Measurements from ENCODE around the gene SLC35B2.
A peak's percentile ranks its signal among the peaks of the same experiment; 100 is the strongest.

SLC35B2 gene

DNA sequence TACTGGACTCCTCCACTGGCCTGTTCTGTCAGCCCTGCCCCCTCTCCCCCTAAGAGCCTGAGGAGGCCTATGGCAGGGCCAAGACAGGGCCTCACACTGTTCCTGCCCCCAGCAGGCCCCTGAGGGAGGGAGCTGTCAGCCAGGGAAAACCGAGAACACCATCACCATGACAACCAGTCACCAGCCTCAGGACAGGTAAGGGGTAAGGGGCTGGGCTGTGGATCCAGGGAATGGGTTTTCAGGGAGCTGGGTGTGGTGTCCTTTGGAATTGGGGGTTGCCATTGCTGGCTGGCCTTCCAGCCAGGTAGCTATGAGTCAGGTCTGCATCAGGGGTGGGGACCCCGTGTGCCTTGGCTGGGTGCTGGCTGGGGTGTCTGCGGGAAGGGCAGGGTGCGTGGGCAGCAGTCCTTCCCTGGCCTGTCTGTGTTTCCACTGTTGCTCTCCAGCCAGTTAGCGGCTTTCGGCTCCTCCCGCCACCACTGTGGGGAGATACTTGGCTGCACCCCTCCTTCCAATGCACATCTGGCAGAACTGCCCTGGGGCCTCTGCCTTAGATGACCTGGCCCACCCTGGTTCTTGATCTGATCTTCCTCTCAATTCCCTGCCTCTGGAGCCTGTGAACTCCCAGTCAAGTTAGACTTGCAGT lies 30.1 kb downstream of the SLC35B2 start:
- Histone ChIP-seq H3K4me3 (ENCODE audit: low read length) (no peak overlapping the region), H3K9me3 (ENCODE audit: low read length) (no peaks in the 10 kb centered on the region), H3K36me3 (ENCODE audit: insufficient read depth, low read length) (peaks cover 26% of the 10 kb centered on the region), H2AFZ (ENCODE audit: low read depth, low read length) (no peak overlapping the region), H3K4me1 (ENCODE audit: insufficient read depth, low read length) (peaks cover 38% of the 10 kb centered on the region), H3K27me3 (ENCODE audit: insufficient read depth, low read length) (no peaks in the 10 kb centered on the region)

DNA sequence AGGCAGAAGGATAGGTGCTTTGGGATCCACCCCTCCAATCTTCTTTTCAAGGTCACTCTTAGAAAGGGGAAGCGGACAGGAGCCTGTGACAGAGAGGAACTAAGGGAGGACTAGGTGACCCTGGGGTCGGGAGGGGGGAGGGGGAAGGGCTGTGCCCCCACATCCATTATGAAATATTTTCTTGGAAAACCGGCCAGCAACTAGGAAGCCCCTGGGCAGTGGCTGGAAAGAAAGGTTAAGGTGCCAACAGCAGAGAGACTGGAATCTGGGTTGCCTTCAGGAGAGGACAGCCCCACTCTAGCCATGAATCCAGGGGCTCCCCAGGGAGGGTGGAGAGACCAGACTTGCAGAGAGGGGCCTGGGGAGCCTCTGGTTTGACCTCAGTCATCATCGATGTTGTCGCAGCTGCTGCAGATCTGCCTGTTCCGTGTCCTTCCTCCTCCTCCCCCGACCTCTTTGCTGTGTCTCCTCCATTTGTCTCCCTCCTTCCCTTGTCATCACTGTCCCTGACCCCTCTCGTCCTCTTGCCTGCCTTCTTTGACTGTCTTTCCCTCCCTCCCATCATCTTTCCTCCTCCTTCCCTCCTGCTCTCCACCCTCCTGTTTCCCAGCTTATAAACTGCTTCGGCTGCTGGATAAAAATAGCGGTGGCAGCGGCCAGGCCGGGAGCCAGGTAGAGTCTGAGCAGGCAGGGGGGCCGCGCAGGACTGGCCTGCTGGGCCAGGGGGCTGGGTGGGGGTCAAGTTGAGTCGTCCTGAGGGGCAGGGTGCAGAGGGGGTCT lies 30.8 kb downstream of the SLC35B2 start:
- Histone ChIP-seq H3K27me3 (ENCODE audit: insufficient read depth, low read length) (no peaks in the 10 kb centered on the region), H3K4me3 (ENCODE audit: low read length) (no peak overlapping the region), H3K4me1 (ENCODE audit: insufficient read depth, low read length) (peaks cover 43% of the 10 kb centered on the region), H3K36me3 (ENCODE audit: insufficient read depth, low read length) (peaks cover 19% of the 10 kb centered on the region), H2AFZ (ENCODE audit: low read depth, low read length) (no peak overlapping the region), H3K9me3 (ENCODE audit: low read length) (no peaks in the 10 kb centered on the region)

DNA sequence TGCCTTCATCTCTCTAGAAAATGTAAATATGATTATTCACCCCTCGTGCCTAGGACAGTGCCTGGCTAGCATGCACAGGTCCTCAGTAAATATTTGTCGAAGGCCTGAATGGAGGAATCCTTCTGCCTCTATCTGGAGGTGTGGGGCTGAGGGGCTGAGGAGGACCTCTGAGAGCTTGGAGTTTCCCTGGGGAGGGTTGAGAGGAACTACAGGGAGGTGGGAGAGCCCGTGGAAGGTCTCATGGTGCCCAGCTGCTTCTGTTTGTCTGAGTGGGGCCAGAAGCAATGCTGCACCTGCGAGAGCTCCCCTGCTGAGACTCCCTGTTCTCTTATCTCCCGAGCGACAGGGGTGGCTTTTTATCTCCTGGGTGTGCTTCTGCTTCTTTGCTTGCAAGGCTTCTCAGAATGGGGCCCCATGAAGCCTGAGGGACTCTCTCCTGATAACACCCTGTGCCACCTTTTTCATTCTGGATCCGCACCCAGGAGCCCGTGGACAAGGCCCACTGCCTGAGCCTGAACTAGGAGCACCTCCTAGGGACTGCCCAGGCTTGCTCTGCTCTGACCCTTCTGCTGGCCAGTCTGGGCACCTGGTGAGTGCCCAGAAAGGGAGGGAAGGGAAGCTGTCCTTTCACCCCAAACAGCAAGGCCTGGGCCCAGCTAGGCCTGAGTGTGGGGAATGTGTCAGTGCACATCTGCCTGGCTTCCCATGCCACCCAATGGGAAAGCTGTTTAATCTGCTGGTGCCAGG lies 31.6 kb downstream of the SLC35B2 start:
- no peaks in the 10 kb centered on the region for H3K27me3 ChIP-seq (ENCODE audit: insufficient read depth, low read length)
- peaks cover 44% of the 10 kb centered on the region for H3K4me1 ChIP-seq (ENCODE audit: insufficient read depth, low read length)
- no peak overlapping the region for H2AFZ ChIP-seq (ENCODE audit: low read depth, low read length)
- no peak overlapping the region for H3K4me3 ChIP-seq (ENCODE audit: low read length)
- H3K9me3 ChIP-seq (ENCODE audit: low read length): no peaks in the 10 kb centered on the region
- peaks cover 16% of the 10 kb centered on the region for H3K36me3 ChIP-seq (ENCODE audit: insufficient read depth, low read length)

DNA sequence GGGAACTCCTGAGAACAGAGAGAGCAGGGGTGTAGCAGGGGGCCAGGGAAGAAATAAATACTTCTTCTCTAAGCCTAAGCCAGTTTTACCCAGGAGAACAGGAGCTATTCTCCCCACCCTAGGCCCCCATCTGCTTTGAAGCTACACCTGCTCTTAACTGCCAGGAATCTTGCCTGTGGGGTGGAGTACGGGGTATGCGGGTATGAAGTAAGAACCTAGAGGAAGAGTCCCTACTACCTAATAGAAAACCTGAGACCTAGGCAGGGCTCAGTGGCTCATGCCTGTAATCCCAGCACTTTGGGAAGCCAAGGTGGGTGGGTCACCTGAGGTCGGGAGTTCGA lies 32.4 kb downstream of the SLC35B2 start:
- peaks cover 46% of the 10 kb centered on the region for H3K4me1 ChIP-seq (ENCODE audit: insufficient read depth, low read length)
- H2AFZ ChIP-seq (ENCODE audit: low read depth, low read length): no peak overlapping the region
- H3K36me3 ChIP-seq (ENCODE audit: insufficient read depth, low read length): peaks cover 12% of the 10 kb centered on the region
- H3K27me3 ChIP-seq (ENCODE audit: insufficient read depth, low read length): no peaks in the 10 kb centered on the region
- H3K4me3 ChIP-seq (ENCODE audit: low read length): peak overlapping the region; percentile 45
- H3K9me3 ChIP-seq (ENCODE audit: low read length): no peaks in the 10 kb centered on the region

DNA sequence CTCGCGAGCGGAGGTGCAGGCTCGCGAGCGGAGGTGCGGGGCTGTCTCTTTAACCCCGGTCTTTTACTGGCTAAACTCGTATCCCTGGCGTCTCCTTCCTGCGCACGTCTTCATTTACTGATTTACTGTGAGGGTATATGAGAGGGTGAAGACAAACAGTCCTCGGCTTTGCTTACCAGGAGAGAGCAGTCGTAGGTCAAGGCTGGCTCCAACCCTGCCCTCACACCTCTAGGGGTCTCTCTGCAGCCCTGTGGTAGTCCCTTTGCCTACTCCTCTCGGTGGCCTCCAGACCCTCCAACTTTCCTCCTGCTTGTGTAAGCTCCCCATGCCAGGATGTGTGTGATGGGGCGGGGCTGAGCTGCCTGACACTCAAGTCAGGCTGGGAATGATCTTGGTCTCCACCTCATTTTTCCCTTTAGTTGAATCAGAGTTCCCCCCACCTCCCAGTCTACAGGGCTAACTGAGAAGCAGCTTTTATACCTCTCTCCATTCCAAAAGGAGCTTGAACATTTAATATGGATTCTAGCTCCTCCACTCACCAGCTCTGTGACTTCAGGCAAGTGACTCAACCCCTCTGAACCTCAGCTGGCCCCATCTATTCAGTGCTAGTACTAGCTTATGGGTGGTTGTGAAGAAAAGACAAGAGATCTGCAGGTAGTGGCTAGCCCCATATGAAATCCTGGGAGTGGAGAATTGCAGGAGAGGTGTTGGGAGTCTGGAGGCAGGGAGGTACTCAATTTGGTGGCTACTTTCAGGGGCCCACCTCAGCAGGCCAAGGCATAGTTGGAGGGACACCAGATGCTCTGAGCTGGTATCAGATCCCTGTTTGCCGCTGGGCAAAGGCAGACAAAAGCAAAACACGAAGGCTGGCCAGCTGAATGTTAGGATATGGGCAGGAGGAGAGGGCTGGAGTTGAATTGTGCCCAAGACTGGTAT lies 33.0 kb downstream of the SLC35B2 start:
- peaks cover 48% of the 10 kb centered on the region for H3K4me1 ChIP-seq (ENCODE audit: insufficient read depth, low read length)
- peak overlapping the region; percentile 12 for H2AFZ ChIP-seq (ENCODE audit: low read depth, low read length)
- peaks cover 6% of the 10 kb centered on the region for H3K36me3 ChIP-seq (ENCODE audit: insufficient read depth, low read length)
- H3K4me3 ChIP-seq (ENCODE audit: low read length): peak overlapping the region; percentile 45
- no peaks in the 10 kb centered on the region for H3K9me3 ChIP-seq (ENCODE audit: low read length)
- H3K27me3 ChIP-seq (ENCODE audit: insufficient read depth, low read length): no peaks in the 10 kb centered on the region

DNA sequence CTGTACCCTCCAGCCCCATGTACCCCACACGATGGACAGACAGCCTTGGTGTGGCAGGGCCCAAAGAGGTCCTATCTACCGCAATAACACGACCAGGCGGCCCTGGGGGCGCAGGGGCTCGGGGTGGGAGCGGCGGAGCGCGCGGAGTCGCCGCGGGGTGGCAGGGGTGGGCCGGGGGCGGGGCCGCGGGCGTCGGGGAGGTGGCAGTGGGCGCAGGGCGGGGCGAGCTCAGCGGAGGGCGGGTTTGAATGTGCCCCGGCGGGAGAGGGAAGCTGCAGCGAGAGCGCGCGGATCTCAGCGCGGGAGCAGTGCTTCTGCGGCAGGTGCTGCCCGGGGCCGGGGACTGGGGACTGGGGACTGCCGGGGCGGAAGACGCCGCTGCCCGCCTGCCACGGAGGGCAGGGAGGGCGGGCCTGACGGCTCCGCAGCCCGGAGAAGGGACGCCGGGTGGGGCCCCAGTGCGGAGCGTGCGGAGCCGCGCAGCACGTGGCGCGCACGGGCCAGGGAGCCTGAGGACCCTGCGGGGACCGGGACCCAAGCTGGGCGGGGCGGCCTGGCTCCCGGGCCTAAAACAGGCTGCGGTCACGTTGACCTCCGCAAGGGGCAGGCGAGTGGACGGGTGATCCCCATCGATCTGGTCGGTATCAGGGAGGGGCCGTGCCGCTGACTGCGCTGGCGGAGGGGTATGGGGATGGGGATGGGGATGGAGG lies 33.9 kb downstream of the SLC35B2 start, which contains the start of gene SLC29A1:
SLC29A1 (plus strand) TSS at position 277 of the 710 bp plus-strand sequence. CDS start 3,719 bp downstream, outside the sequence.
- Histone ChIP-seq H3K4me1 (ENCODE audit: insufficient read depth, low read length) (peaks cover 56% of the 10 kb centered on the region), H3K9me3 (ENCODE audit: low read length) (no peaks in the 10 kb centered on the region), H3K4me3 (ENCODE audit: low read length) (peak within 1 kb of the TSS; percentile 45), H3K36me3 (ENCODE audit: insufficient read depth, low read length) (no peaks in the 10 kb centered on the region), H2AFZ (ENCODE audit: low read depth, low read length) (peak within 1 kb of the TSS; percentile 19), H3K27me3 (ENCODE audit: insufficient read depth, low read length) (no peaks in the 10 kb centered on the region)

DNA sequence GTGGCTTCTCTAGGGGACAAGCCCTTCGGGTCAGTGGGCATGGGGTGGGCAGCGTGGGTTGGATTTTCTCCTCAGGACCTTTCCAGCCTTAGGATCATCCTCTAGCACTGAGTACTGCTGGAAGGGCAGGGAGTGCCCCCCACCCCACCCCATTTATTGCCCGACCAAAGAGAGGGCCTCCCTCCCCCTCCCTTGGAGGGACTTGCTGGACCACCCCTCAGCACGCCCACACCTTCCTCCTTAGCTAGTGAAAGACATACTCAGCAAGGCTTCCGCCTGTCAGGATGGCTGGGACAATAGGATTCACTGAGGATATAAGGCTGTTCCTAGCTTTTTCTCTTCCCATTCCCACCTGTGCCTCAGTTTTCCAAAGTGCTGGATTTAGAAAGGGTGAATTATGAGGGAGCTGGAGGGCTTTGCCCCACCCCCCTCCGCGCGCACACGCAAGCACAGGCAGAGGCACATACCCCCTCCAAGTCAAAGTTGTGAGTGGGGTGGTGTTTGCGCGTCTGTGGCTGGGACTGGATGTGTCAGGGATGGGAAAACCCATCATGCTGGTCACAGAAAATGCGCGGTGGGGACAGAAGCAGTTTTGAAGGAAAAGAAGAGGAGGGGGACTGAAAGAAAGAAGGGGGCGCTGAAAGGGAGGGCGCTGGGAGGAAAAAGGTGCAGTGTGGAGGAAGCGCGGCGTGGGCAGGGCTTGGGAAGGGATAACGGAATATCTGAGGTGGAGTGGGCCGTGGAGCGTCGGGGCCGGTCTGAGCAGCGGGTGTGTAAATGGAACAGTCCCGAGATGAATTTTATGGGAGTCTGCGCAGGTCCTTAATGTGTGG lies 34.6 kb downstream of the SLC35B2 start:
- Histone ChIP-seq H3K36me3 (ENCODE audit: insufficient read depth, low read length) (no peaks in the 10 kb centered on the region), H3K9me3 (ENCODE audit: low read length) (no peaks in the 10 kb centered on the region), H3K4me1 (ENCODE audit: insufficient read depth, low read length) (peaks cover 59% of the 10 kb centered on the region), H2AFZ (ENCODE audit: low read depth, low read length) (peak overlapping the region; percentile 19), H3K4me3 (ENCODE audit: low read length) (peak overlapping the region; percentile 45), H3K27me3 (ENCODE audit: insufficient read depth, low read length) (no peaks in the 10 kb centered on the region)

DNA sequence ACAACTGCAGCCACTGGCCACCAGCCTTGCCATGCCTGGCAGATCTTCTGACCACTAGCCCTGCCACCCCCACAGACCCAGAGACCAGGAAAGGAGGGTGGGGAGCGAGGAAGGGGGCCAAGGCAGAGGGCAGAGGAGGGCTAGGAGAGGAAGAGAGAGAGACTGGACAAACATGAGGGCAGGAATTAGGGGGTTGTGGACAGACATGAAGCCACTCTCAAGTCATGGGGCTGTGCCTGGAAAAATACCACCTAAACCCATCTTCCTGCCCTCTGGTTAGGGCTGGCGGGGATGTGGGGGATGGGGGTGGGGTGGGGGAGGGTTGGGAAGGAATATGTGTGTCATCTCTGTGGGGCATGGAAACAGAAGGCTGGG lies 35.4 kb downstream of the SLC35B2 start:
- Histone ChIP-seq H3K4me3 (ENCODE audit: low read length) (no peak overlapping the region), H3K36me3 (ENCODE audit: insufficient read depth, low read length) (no peaks in the 10 kb centered on the region), H3K4me1 (ENCODE audit: insufficient read depth, low read length) (peaks cover 57% of the 10 kb centered on the region), H3K27me3 (ENCODE audit: insufficient read depth, low read length) (no peaks in the 10 kb centered on the region), H3K9me3 (ENCODE audit: low read length) (no peaks in the 10 kb centered on the region), H2AFZ (ENCODE audit: low read depth, low read length) (no peak overlapping the region)

DNA sequence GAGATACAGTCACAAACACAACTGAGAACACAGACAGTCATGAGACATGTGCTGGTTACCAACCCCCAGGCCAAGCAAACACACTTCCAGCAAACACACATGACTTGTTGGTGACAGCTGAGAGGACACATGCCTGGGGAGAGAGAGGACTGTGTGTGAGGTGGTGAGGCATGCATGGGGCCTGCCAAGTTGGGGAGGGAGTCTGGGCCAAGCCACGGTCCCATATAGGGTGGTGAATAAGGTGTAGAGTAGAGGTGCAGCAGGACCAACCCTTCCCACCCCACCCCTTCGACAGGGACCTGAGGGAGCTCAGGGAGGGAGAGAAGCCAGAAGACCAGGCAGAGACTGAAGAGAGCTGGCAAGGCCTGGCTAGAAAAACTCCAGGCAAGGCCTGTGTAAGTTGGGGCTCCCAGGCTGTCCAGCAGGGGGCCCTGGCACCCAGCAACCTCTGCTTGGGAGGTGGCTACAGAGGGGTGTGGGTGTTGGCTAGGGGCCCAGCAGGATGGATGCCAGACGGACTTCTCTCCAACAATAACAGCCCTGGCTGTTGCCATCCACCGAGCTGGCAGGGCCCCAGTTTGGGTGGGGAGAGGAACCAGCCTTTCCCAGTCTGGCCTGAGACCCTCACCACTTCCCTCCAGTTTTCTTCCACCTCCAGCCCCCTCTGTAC lies 35.9 kb downstream of the SLC35B2 start:
- no peaks in the 10 kb centered on the region for H3K36me3 ChIP-seq (ENCODE audit: insufficient read depth, low read length)
- peaks cover 56% of the 10 kb centered on the region for H3K4me1 ChIP-seq (ENCODE audit: insufficient read depth, low read length)
- no peak overlapping the region for H3K4me3 ChIP-seq (ENCODE audit: low read length)
- H3K9me3 ChIP-seq (ENCODE audit: low read length): no peaks in the 10 kb centered on the region
- no peaks in the 10 kb centered on the region for H3K27me3 ChIP-seq (ENCODE audit: insufficient read depth, low read length)
- H2AFZ ChIP-seq (ENCODE audit: low read depth, low read length): no peak overlapping the region

DNA sequence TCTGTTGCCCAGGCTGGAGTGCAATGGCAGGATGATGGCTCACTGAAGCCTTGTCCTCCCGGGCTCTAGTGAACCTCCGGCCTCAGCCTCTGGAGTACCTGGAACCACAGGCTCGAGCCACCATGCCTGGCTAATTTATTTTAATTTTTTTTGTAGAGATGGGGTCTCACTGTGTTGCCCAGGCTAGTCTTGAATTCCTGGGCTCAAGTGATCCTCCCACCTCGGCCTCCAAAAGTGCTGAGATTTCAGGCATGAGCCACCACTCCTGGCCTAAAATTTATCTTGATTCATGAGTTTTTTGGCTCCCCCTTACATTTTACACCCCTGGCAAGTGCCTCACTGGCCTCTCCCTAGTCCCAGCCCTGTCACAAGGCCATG lies 36.4 kb downstream of the SLC35B2 start:
- no peak overlapping the region for H3K4me3 ChIP-seq (ENCODE audit: low read length)
- no peaks in the 10 kb centered on the region for H3K36me3 ChIP-seq (ENCODE audit: insufficient read depth, low read length)
- peaks cover 51% of the 10 kb centered on the region for H3K4me1 ChIP-seq (ENCODE audit: insufficient read depth, low read length)

More for the DNA sequence above, 36.4 kb downstream of the SLC35B2 start:
- Histone ChIP-seq H3K27me3 (ENCODE audit: insufficient read depth, low read length) (no peaks in the 10 kb centered on the region), H3K9me3 (ENCODE audit: low read length) (no peaks in the 10 kb centered on the region), H2AFZ (ENCODE audit: low read depth, low read length) (no peak overlapping the region)

Data from neuron (in vitro differentiated cells).